ENCODE results near the gene SERINC4.
"Not testable (repeated sequence)": the region's sequence is repeated elsewhere in the genome, so short reads cannot be mapped to it uniquely, and the experiment has no call there.

The SERINC4 gene

GRCh38 chr15:43748376-43748775 lies 51.6 kb downstream of the SERINC4 start:
- DNase-seq = no peak

GRCh38 chr15:43746903-43747309 lies 53.1 kb downstream of the SERINC4 start:
- not testable (repeated sequence) for DNase-seq

- DNase-seq = peak; percentile 65 to 85
Observed at GRCh38 chr15:43746245-43746902, 53.6 kb downstream of the SERINC4 start, which contains the start of gene PDIA3. PDIA3 (plus strand) TSS chr15:43746438; CDS start chr15:43746540, 102 bp downstream.
